Measurements from ENCODE around the gene BHLHE40.

DNA sequence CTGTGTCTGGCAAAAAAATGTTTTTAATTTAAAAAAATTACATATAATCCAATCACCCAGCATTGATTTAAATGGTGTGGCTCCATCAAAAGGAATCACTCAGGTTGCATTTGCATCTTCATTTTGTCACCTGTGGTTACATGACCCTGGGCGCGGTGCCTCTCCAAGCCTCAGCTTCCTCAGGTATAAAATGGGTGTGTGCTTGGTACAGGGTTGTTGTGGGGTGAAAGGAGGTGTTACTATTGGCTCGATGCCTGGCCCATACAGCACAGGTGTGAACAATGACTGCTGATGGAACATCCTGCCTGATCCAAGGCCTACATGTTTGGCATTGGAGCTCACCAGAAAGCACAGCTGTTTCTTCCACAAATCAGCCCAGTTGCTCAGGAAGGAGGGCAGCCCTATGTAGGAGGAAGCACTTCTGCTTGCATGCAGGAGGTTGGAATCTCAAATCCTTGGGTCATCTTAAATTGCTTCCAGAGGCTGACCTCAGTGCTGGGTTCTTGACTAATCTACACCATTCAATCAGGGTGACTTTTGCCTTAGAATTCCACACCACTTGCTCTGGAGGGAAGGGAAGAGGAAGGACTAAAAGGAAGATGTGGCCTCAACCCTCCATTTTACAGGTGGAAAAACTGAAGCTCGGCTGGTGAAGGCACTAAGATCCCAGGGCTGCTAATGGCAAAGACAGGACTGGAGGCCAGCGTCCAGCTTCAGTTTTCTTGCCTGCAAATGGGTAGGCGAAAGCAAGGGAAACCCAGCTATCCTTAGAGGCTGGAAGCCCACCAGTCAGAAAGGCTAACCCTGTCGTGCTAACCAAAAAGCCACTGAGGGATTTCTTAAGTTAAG is 31.7 kb downstream of the BHLHE40 start:
- TF ChIP-seq CTCF (IDR thresholded peaks at IDR 0.05 in 4 of 5, conservative IDR thresholded peaks at IDR 0.05 in 1 of 5) (no peak), POLR2A (IDR thresholded peaks at IDR 0.05) (no peak)
